Stimulated activated CD8-positive, alpha-beta memory T cell treated with anti-CD3 and anti-CD28 coated beads, Interleukin-12 subunit alpha, Interleukin-12 subunit beta, amount 100 ng/mL, for 4 hours (primary cell): ENCODE results near the gene CREB3L1.

Experiments used
- DNase-seq: peaks from one replicate; pipeline ENCODE4 v3.0.0-alpha.2; 2020; ENCODE audit warnings: low read depth

Gene CREB3L1

DNA sequence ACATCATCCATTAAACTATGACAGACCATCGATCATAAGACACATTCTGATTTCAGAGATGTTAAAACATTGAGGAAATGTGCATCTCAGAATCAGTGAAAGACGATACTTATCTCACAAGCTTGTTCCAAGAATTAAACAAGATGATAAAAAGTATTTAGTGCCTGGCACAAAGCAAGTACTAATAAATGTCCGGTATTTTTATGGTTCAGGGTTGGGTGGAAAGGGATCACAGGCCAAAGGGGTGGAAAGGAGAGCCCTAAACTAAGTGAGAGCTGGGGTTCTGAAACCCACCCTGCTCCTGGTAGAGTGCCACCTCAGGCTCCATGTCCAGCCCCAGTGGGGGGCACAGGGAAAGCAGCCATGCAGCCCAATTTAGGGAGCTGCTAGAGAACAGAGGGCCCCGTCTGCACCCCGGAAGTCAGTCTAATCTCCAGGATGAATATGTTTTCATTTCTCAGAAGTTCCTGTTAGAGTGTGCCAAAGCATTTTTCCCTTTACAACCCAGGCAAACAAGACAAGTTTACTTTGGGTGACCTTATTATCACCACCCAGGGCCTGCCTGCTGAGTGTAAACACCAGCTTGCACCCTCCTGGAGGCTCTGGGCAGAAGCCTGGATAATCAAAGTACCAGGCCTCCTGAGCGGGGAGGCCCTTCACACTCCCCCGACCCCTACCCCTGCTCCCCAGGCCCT lies 3.8 kb upstream of the CREB3L1 start:
- no peak for DNase-seq

DNA sequence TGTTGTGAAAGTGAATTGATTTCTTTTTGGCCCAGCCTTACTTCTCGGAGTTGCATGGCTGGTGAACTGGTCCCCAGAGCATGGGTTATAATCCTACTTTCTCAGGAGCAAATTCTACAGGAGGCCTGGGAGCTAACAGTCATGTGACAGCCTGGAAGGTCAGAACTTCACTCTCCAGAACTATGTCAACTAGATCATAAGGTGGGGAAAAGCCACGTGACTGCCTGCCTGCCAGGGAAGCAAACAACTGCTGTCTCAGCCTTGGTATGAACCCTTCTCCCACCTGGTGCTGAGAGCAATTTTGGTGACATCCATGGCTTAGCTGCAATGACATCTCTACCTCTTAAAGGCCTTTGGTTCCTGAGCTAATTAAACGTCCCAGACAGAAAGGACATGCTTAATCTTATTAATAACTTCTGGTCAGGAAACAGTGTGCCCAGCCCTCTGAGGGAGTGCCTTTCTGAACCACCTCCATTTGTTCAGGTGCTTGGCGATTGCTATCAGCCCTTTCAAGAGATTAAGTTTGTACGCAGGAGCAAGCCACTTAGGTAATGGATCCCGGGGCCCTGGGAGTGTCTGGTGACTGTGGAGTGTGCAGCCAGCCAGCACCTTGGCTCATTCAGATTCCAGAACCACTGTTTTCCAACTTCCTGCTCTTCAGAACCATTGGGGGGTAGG lies 1.4 kb upstream of the CREB3L1 start:
- no peak for DNase-seq

DNA sequence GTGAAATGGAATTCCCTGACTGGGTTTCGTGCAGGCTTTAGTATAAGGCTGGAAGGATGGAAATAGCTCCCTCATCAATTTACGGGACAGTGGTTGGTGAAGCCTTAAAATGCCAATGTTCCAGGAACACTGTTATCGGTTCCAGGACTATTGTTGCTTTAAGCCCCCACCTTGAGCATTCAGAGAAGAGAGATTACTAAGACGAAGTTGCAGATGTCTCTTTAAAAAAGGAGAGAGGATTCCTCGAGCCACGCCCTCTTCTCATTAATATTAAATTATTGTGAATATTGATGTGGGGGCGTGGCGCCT lies 195 bp upstream of the CREB3L1 start:
- DNase-seq: no peak

DNA sequence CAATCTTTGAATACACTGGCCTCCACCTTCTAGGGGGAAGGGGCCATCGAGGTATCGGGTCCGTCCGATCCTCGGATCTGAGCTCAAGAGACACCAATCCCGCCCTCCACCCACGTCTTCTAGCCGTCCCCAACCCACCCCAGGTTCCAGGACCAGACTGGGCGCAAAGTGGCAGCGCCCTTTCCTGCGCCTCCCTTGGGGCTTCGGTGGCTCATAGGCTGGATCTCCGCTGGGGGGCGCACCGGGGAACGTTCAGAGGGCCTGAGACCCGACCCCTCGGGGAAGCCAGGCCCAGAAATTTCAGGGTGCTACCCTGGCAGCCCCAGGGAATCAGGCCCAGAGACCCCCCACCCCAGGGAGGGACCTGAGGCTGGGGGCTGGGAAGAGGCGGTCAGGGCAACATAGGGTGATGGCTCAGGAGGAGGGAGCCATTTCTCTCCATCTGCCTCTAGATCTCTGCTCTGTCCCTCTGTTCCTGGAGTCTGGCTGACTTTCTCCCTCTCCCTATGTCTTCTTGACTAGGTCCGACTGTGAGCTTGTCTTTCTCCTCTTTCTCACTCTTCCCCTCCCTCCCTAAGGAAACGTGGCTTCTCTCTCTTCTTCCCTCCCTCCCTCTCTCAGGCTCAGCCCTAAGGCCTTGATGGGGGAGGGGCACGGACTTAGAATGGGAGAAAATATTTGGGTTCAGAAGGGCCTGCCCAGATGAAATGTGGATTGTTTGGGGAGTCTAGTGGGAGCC lies 1.1 kb downstream of the CREB3L1 start:
- DNase-seq: no peak

DNA sequence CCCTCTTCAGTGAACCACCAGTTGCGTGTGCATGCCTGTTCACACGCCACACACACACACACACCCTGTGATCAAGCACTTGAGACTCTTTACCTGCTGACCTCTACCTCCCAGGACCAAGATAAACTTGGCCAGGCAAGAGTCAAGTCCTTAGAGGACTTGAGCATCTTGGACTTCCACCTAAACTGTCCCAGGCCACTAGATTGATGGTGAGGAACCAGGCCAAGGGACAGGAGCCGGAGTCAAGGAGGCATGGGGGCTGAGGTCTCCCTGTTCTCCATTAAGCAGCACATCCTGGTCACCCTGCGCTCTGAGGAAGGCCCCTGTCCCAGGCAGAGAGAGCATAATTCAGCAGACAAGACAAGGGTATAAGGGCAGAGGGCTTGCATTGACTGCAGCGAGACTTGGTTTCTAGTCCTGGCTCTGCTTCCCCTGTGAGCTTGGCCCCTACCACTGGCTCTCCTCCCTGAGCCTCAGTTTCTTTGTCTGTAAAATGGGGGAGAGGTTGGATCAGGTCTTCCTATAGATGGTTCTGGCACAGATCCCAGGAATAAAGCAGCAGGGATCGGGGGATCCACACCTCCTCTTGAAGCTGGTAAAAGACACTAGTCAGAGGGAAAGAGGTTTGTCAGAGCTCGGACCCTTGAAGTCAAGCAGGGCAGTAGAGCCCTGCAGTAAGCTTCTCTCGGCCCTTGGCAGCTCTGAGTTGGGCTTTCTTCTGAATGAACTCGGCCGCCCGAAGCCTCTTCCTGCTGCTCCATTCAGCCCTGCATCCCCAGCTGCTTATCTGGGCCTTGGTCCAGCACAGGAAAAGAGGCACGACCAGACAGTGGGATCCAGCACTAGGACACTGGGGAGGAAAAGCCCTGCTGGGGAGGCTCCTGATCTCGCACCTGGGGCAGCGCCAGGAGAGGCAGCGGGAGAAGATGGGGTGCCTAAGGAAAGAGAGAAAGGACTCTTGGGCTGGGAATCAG lies 2.0 kb downstream of the CREB3L1 start:
- no peak for DNase-seq

DNA sequence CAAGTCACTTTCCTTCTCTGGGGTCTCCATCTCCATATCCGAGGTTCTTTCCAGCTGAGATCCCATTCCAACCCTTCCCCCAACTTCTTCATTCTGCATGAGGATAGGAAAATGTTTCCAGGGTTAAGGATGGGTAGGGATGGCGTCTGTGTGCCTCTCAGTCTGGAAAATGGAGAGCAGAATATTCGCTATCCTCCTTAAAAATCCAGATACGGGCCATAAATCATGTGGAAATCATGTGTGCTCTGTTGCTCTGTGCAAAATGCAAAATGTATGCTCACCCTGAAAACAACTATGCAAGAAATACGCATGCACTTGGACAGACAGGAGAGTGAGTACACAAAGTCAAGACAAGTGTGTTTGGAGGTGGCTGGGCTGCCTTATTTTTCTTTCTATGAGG lies 3.2 kb downstream of the CREB3L1 start:
- DNase-seq: no peak

DNA sequence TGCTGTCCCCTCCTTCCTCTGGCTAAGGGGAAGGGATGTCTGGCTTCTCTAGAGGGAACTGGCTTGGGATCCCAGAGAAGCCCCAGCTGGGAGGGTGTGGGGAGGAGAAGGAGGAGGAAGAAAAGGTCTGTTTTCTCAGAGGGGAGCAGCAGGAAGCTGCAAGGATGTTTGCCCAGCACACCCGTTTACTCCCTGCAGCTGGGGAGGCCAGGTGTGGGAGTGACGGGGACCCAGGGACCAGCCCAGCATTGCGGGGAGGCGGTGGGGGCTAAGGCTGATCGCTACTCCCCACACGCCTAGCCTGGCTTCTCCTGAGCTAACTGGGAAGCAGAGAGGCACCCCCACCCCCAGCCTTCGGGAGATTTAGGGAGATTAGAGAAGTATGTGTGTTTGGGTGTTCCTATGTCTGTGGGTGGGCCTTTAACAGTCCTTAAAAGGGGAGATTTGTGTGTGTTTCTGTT lies 3.9 kb downstream of the CREB3L1 start:
- DNase-seq: no peak

DNA sequence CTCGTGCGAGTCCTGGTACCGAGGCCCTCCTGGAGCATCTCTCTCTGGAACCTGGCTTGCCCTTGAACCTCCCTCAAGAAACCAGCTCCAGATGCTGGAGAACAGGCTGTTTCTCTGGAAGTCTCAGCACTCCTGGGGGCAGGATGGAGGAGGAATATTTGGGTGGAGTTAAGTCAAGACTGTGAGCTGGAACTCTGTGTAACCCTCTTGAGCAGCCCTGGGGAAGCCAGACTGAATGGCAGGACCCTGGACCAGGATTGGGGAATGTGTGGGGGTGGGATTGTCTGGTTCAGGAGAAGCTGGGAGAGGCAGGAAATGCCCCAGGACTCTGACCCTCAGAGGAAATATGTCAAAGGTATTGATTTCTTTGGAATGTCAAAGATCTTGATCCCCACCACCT lies 7.7 kb downstream of the CREB3L1 start:
- no peak for DNase-seq

DNA sequence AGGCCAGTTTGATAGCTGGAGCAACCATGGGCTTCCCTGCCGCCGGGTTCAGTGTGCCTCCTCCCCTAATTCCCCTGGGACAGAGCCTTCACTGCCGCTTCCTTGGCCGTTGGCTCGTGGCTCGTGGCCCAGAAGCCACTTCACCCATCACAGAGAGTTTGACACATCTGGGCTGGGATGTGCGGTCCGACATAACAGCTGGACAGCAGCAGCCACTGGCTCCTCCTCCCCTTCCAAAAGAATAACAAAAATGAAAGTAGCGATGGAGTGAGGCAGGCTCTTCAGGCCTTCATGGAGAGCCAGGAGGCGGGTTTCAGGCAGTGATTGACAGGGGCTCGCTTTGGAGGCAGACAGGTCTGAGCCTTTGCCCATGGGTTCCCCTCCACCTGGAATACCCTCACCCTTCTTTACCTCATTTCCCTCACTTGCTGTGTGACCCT lies 8.2 kb downstream of the CREB3L1 start:
- no peak for DNase-seq

DNA sequence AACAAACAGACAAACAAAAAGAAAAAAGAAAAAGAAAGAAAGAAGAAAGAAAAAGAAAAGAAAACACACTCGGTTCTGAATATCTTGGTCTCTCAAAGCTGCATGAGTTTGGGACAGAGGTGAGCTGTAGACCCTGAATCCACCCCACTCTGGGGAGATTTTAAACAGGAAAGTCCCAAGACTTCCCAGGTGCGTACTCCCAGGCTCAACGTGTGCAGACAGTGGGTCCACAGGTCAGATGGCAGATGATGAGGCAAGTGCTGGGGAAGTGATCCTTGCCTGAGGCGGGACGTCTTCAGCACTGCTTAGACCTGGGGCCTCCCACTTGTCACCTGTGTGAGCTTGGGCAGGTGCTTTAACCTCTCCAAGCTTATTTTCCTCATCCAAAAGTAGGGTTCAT lies 9.3 kb downstream of the CREB3L1 start:
- no peak for DNase-seq

DNA sequence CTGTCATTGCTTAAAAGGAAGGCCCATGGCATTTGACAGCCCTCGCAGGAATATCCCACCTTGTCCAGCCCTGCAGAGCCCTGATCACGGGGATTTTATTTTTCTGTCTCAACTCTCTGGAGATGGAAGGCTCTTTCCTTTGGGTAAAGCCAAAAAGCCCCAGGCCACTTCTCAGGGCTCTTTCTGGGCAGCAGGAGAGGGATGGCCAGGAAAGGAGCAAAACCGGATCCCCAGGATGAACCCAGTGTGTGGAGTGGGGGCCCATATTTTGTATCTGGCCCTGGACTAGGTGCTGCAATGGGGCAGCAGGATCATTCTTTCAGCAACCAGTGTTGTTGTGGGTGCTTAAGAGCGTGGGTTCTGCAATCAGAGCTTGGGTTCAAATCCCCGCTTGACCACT lies 11.0 kb downstream of the CREB3L1 start:
- DNase-seq: no peak

DNA sequence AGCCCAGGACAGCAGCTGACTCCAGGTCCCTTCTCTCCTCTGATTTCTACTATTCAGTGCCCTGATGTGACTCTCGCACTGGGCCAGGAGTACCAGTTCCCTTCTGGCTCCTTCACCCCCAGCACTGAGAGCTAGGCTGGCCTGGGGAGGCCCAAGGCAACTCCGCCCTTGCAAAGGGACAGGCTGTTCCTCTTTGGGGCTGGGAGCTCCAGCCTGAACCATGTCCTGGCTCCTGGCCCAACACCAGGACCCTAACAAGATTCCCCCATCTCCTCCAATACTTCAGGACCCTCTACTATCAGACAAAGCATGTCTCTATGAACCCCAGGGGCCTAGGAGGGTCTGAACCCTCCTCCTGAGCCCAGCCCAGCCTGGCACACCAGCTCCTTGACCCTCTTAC lies 12.5 kb downstream of the CREB3L1 start:
- DNase-seq: no peak

DNA sequence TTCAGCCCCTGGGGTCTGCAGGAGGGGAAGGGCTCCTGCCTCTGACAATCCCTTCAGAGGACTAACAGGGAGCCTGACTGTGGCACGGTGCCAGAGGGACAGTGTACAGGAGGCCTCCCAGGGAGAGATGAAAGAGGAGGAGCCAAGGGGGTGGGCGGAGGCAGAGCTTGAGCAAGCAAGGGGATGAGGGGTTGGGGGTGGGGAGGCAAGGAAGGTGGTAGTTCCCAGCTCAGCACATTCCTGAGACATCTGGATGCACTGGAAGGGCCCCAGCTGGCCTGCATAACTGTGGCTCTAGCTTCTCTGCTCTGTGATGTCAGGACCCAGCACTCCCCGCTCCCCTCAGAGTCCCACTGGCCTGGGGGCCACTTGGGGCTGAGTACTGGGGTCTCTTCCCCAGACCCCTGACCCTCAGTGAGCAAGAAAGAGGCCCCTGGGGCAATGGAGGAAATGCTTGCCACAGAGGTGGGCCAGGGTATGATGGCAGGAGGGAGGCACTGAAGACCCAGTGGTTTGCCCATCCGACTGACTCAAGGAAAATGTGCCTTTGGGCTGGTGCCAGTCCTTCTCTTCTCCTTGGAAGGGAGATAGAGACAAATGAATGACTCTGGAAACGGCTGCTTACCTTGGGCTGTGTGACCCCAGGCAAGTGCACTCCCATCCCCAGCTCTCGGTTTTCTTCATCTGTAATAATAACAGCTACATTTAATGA lies 13.3 kb downstream of the CREB3L1 start:
- DNase-seq: no peak

DNA sequence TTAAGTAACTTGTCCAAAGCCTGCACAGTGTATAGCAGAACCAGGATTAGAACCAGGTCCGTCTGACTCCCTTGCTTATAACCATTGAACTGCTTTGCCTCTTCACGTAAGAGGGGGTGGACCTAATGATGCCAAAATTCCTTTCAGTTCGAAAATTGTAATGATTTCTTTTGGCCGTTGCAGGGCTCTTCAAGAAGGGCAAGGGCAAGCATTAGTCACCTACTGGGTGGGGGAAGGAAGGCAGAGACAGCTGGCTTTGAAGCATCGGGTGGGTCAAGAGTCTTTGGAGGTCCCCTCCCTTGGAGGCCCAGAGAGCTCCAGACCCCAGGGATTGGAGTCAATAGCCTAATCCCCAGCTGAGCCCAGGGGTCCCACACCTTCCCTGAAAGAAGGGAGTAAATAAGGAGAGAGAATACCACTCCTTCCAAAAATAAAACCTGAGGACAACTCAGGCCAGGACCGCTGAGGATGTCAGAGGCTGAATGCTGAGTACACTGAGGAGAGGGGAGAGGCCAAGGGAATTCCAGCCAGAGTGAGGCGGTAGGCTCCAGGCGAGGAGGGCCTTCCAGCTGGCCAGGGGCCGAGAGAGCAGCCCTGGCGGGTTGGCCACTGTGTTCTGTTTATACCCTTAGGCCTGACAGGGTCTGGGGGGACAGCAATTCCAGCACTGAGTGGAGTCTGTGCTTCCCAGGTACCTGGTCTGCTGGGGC lies 14.1 kb downstream of the CREB3L1 start:
- no peak for DNase-seq

DNA sequence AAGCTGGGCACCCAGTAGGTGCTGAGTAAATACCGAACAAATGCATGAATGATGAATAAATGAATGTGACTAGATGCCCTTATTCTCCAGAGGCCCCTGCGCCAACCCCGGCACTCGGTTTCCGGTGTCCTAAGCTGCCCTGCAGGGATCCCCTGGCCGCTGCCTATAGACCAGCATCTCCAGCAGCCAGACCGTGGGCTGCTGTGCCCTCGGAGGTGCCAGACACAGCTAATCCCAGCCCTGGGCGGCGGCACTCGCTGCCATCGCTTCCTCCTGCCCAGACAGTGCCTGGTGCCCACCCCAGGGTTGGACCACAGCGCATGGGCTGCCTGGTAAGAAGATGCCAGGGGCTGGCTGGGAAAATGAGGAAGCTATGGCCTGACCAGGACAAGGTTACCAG lies 15.6 kb downstream of the CREB3L1 start:
- no peak for DNase-seq

DNA sequence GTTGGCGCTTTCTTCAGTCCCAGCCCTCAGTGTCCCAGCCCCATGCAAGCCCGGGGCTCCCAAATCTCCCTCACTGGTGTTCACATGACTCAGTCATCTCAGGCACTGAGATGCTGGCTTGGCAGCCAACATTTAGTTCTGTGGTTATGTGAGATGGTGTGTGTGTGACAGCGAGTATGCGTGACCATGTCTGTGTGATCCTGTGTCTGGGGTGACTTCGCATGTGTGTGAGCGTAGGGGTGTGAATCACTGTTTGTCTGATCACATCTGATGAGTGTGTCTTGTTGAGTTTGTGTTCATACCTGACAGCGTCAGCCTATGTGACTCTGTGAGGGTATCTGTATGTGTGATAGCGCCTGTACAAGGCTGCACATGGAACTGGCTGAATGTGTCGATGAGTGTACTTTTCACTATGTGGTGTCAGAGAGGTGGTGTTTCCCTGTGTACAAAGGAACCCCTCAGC lies 16.2 kb downstream of the CREB3L1 start:
- no peak for DNase-seq

DNA sequence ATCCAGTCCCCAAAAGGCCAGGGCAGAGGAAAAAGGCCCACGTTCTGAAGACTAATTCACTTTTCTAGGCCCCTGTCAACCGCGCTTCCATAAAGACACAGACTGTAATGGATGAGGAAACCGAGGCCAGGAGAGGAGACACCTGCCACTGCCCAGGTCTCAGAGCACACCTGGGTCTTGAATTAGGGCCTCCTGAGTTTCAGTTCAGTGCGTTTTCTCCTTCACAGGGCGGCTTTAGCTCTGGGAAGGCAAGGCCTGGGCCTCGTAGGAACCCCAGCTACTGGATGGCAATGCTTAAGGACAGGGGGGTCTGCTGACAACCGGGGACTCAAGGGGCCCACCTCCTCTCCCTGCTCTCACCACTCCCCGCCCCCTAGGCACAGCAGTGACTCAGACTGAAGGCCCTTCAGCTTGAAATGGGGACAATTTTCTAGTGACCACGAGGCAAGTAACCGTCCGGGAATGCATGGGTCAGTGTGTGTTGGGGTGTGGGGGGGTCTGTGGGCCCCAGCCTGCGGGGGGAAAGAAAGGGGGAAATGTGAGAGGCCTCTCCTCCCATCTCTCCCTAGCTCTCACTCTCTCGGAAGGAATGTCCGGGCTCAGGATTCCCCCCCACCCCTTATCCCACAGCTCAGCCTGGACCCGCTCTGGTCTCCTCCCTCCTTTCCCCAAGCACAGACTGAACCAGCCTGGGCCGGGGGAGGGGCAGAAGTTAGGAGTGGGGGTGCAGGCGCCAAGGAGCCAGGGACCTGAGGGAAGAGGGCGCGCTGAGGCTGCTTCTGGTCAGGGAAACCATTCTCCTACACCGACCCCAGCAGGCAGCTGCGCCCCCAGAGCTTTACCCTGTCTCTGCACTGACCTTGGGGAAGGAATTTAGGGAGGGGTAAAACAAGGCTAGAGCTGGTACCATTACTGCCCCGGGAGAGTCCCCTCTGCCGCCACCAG lies 17.2 kb downstream of the CREB3L1 start:
- DNase-seq: no peak

DNA sequence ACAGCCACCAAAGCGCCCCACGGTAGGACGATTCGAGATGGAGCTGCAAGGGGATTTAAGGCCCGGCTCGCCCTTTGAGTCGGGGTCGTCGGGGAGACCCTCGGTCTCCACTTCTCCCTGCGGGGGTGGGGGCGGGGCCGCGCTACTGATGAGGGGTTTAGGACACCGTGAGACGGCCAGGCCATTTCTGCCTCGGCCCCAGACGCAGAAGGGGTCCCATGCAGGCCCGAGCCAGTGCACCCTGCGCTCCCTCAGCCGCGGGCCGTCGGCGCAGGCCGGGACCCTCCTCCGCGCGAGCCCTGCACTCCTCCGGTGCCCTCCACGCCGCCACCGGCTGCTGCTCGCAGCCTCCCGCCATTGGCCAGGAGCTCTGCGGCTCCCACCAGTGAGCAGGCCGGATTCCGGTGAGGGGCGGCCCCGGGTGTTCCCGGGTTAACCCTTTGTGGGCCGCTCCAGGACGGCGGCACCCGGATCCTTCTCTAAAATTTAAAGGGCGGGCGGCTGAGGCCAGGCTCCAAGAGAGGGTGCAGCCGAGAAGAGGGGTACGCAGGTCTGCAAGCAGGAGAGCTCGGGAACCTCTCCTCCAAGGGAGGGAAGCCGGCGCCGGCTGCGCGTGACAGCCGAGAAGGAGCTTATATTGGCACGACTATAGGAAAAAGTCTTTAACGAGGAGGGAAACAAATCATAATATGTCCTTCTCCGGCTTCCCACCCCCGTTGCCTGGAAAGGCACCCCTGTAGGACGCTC lies 18.0 kb downstream of the CREB3L1 start:
- peak; percentile 49 for DNase-seq

DNA sequence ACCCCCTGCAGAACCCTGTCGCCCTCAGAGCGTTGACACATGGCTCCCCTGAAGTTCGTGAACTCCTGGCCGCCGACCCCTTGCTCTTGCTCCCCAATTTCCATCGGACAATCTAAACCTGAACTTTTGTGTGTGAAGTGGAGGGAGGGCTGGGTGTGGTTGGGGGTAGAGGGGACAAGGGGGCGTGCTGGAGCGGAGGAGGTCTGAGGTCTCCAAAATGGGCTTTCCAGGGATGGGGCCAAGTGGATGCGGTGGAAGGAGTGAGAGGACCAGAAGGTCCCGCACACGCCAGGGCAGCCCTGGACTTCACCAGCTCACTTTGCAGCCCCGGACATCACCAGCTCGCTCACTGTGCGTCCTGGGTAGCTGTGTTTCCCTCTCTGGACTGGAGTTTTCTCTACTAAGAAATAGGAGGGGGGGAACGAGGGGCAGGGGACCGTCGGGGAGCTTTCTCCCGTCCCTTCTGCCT lies 18.6 kb downstream of the CREB3L1 start:
- no peak for DNase-seq
